H9 (cell line): ENCODE data around the gene CALCOCO1. TPM values are rescaled to one million over a fixed set of nuclear protein-coding genes. Genes with fewer than 3 reads are reported as not detected.

Experiments
- DNase-seq: peaks from one replicate; pipeline ENCODE4 v3.0.0-alpha.2; 2017
- H2AFZ ChIP-seq: one replicate; pipeline ENCODE4 v1.6.1; 2013; ENCODE audit warnings: mild to moderate bottlenecking, low read length, control low read depth, moderate library complexity
- H2AK5ac ChIP-seq: 2 replicates; pipeline ENCODE4 v1.6.1; 2013; ENCODE audit warnings: low read length, control low read depth, mixed read lengths; ENCODE audit not compliant: insufficient read length
- H2BK120ac ChIP-seq: one replicate; pipeline ENCODE4 v1.6.1; 2013; ENCODE audit warnings: low read depth, mild to moderate bottlenecking, low read length, control low read depth, inconsistent platforms; ENCODE audit not compliant: poor library complexity, severe bottlenecking
- H2BK12ac ChIP-seq: 2 replicates; pipeline ENCODE4 v1.6.1; 2013; ENCODE audit warnings: low read length, control low read depth, mixed read lengths, low read depth; ENCODE audit not compliant: insufficient read length
- H2BK15ac ChIP-seq: 2 replicates; pipeline ENCODE4 v1.6.1; 2013; ENCODE audit warnings: low read depth, low read length, control low read depth
- H2BK20ac ChIP-seq: one replicate; pipeline ENCODE4 v1.6.1; 2013; ENCODE audit warnings: low read depth, mild to moderate bottlenecking, low read length, control low read depth, inconsistent platforms; ENCODE audit not compliant: poor library complexity, severe bottlenecking
- H2BK5ac ChIP-seq: 2 replicates; pipeline ENCODE4 v1.6.1; 2013; ENCODE audit warnings: low read length, control low read depth, mixed read lengths; ENCODE audit not compliant: insufficient read length
- H3K14ac ChIP-seq: 2 replicates; pipeline ENCODE4 v1.6.1; 2013; ENCODE audit warnings: low read length, control low read depth; ENCODE audit not compliant: insufficient read depth
- H3K18ac ChIP-seq: 2 replicates; pipeline ENCODE4 v1.6.1; 2013; ENCODE audit warnings: low read depth, mild to moderate bottlenecking, mixed read lengths, low read length, control low read depth; ENCODE audit not compliant: insufficient read length
- H3K23ac ChIP-seq: 2 replicates; pipeline ENCODE4 v1.6.1; 2013; ENCODE audit warnings: low read length, control low read depth, mixed read lengths, low read depth; ENCODE audit not compliant: insufficient read length
- H3K23me2 ChIP-seq: 2 replicates; pipeline ENCODE4 v1.6.1; 2013; ENCODE audit warnings: low read depth, mild to moderate bottlenecking, mixed read lengths, low read length, control low read depth; ENCODE audit not compliant: insufficient read length, poor library complexity, severe bottlenecking
- H3K27ac ChIP-seq: 2 replicates; pipeline ENCODE4 v1.5.1; 2013; ENCODE audit warnings: low read length, control low read depth, mixed read lengths, low read depth; ENCODE audit not compliant: insufficient read length
- H3K27me3 ChIP-seq: 2 replicates; pipeline ENCODE4 v1.6.1; 2013; ENCODE audit warnings: low read length, control low read depth, inconsistent platforms; ENCODE audit not compliant: insufficient read depth
- H3K4ac ChIP-seq: 2 replicates; pipeline ENCODE4 v1.6.1; 2013; ENCODE audit warnings: low read depth, mild to moderate bottlenecking, control low read depth, inconsistent platforms, low read length, moderate library complexity
- H3K4me1 ChIP-seq: 2 replicates; pipeline ENCODE4 v1.6.1; 2013; ENCODE audit warnings: low read length, control low read depth, inconsistent platforms; ENCODE audit not compliant: insufficient read depth
- H3K4me2 ChIP-seq: 2 replicates; pipeline ENCODE4 v1.6.1; 2013; ENCODE audit warnings: low read length, control low read depth, mixed read lengths; ENCODE audit not compliant: insufficient read length, insufficient read depth
- H3K56ac ChIP-seq: 2 replicates; pipeline ENCODE4 v1.6.1; 2013; ENCODE audit warnings: low read depth, mild to moderate bottlenecking, mixed read lengths, low read length, control low read depth; ENCODE audit not compliant: insufficient read length
- H3K79me1 ChIP-seq: 2 replicates; pipeline ENCODE4 v1.6.1; 2013; ENCODE audit warnings: low read depth, mild to moderate bottlenecking, moderate library complexity, low read length, control low read depth, inconsistent platforms; ENCODE audit not compliant: insufficient read depth, poor library complexity, severe bottlenecking
- H3K79me2 ChIP-seq: 2 replicates; pipeline ENCODE4 v1.6.1; 2013; ENCODE audit warnings: low read length, control low read depth, inconsistent platforms; ENCODE audit not compliant: insufficient read depth
- H3K9ac ChIP-seq: 2 replicates; pipeline ENCODE4 v1.6.1; 2013; ENCODE audit warnings: low read length, control low read depth, mixed read lengths; ENCODE audit not compliant: insufficient read length; ENCODE audit errors: extremely low read depth
- H3K9me3 ChIP-seq: one replicate; pipeline ENCODE4 v1.6.1; 2013; ENCODE audit warnings: low read depth, low read length, inconsistent platforms; ENCODE audit not compliant: control insufficient read depth
- H3T11ph ChIP-seq: one replicate; pipeline ENCODE4 v1.6.1; 2013; ENCODE audit warnings: mild to moderate bottlenecking, low read length, control low read depth, inconsistent platforms
- H4K20me1 ChIP-seq: one replicate; pipeline ENCODE4 v1.6.1; 2013; ENCODE audit not compliant: control insufficient read depth, insufficient read length, insufficient read depth
- H4K5ac ChIP-seq: 2 replicates; pipeline ENCODE4 v1.6.1; 2013; ENCODE audit warnings: low read depth, mild to moderate bottlenecking, mixed read lengths, low read length, control low read depth; ENCODE audit not compliant: insufficient read length
- H4K8ac ChIP-seq: replicated peaks from 2 replicates; pipeline ENCODE4 v1.6.1; 2013; ENCODE audit warnings: low read length, control low read depth, mixed read lengths, low read depth; ENCODE audit not compliant: insufficient read length
- H4K91ac ChIP-seq: 2 replicates; pipeline ENCODE4 v1.6.1; 2013; ENCODE audit warnings: low read depth, mild to moderate bottlenecking, moderate library complexity, mixed read lengths, low read length, control low read depth; ENCODE audit not compliant: insufficient read length
- H3K27ac Mint-ChIP-seq, 3 experiments: 2 replicates in 2 of 3; 3 replicates in 1 of 3; pipeline ENCODE4 v1.8.0; 2020 to 2021; ENCODE audit warnings: mixed read lengths in 3 of 3, mild to moderate bottlenecking in 1 of 3, moderate library complexity in 1 of 3
- H3K27me3 Mint-ChIP-seq: 2 replicates; pipeline ENCODE4 v1.8.0; 2021; ENCODE audit warnings: low read depth, mild to moderate bottlenecking, moderate library complexity, mixed read lengths
- H3K36me3 Mint-ChIP-seq, 3 experiments: 2 replicates in 2 of 3; 3 replicates in 1 of 3; pipeline ENCODE4 v1.8.0; 2020 to 2021; ENCODE audit warnings: low read depth in 3 of 3, mixed read lengths in 3 of 3; ENCODE audit not compliant: insufficient read depth in 1 of 3
- H3K4me1 Mint-ChIP-seq, 2 experiments: 2 replicates each; pipeline ENCODE4 v1.8.0; 2020; ENCODE audit warnings: mixed read lengths in 2 of 2
- H3K4me3 Mint-ChIP-seq, 2 experiments: 2 replicates in 1 of 2; 3 replicates in 1 of 2; pipeline ENCODE4 v1.8.0; 2020 to 2021; ENCODE audit warnings: mild to moderate bottlenecking in 2 of 2, mixed read lengths in 2 of 2, moderate library complexity in 1 of 2
- H3K9me3 Mint-ChIP-seq, 2 experiments: 2 replicates in 1 of 2; 3 replicates in 1 of 2; pipeline ENCODE4 v1.8.0; 2020; ENCODE audit warnings: mild to moderate bottlenecking in 2 of 2, mixed read lengths in 2 of 2, moderate library complexity in 1 of 2
- WGBS: extraction: QIAGEN DNeasy Blood & Tissue Kit; methylation state at CpG from one replicate; pipeline ENCODE4 v1.1.7; 2013; ENCODE audit warnings: missing lambda C conversion rate, low lambda C conversion rate, mixed read lengths; ENCODE audit not compliant: insufficient read length; ENCODE audit errors: extremely low coverage; 5-methylcytosine and 5-hydroxymethylcytosine counted together
- total RNA-seq: library from RNA; stranded (reverse); gene quantifications from 2 replicates; pipeline ENCODE4 v1.2.1, GENCODE V29; 2021
- TF ChIP-seq, protein P1 (sequence below): fragments of 200-600 bp; sonication (generic); conservative IDR thresholded peaks from 3 replicates; pipeline ENCODE4 v1.8.0; 2021; ENCODE audit warnings: antibody characterized with exemption, mild to moderate bottlenecking

CALCOCO1 gene
- total RNA-seq, 1 experiment from 2014 or later = 22.3 TPM

DNA sequence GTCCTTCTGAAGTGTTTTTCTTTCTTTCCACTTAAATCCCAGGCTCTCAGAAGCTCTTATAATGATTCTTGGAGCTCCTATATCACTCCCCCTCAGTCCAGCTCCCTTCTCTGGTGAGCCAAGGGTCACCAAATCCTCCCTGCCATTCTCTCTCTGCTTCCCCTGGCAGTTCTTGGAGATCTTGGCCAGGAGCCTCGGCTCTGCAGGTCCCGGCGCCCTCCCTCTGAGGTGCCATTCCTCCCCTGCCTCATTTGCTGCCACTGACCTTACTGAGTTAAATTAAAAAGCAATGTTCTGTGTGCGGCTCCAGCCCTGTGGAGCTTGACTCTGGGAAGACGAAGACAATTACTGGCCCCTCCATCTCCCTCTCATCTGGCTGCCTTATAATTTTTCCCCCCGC is 17.5 kb upstream of the CALCOCO1 start:
- no peak overlapping the region for H4K91ac ChIP-seq
- peaks cover 2% of the 10 kb centered on the region for H4K20me1 ChIP-seq
- H3K4ac ChIP-seq = no peak overlapping the region
- H2AK5ac ChIP-seq = no peak overlapping the region
- no peak overlapping the region for H3K14ac ChIP-seq
- DNase-seq = no peak
- no peak overlapping the region for H3K4me2 ChIP-seq
- H2AFZ ChIP-seq = no peak overlapping the region
- no peak overlapping the region for H3K23ac ChIP-seq
- no peaks in the 10 kb centered on the region for H3K36me3 Mint-ChIP-seq
- H3K4me3 Mint-ChIP-seq = no peak overlapping the region
- no peak overlapping the region for H2BK15ac ChIP-seq
- no peak overlapping the region for H4K8ac ChIP-seq
- H3K23me2 ChIP-seq = peaks cover 3% of the 10 kb centered on the region
- no peak overlapping the region for H2BK20ac ChIP-seq
- TF ChIP-seq, protein P1, sequence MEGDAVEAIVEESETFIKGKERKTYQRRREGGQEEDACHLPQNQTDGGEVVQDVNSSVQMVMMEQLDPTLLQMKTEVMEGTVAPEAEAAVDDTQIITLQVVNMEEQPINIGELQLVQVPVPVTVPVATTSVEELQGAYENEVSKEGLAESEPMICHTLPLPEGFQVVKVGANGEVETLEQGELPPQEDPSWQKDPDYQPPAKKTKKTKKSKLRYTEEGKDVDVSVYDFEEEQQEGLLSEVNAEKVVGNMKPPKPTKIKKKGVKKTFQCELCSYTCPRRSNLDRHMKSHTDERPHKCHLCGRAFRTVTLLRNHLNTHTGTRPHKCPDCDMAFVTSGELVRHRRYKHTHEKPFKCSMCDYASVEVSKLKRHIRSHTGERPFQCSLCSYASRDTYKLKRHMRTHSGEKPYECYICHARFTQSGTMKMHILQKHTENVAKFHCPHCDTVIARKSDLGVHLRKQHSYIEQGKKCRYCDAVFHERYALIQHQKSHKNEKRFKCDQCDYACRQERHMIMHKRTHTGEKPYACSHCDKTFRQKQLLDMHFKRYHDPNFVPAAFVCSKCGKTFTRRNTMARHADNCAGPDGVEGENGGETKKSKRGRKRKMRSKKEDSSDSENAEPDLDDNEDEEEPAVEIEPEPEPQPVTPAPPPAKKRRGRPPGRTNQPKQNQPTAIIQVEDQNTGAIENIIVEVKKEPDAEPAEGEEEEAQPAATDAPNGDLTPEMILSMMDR = no peak
- H3K18ac ChIP-seq = no peak overlapping the region
- no peak overlapping the region for H3K27ac ChIP-seq
- no peak overlapping the region for H2BK12ac ChIP-seq
- WGBS = no CpG with 5 or more reads among the region's 6 CpGs
- no peaks in the 10 kb centered on the region for H3K79me2 ChIP-seq
- no peaks in the 10 kb centered on the region; the same call in none of the 2 replicates for H3K27me3 Mint-ChIP-seq
- H4K5ac ChIP-seq = no peak overlapping the region
- H3K27ac Mint-ChIP-seq = no peak overlapping the region
- H3K27me3 ChIP-seq = peaks cover 37% of the 10 kb centered on the region
- peaks cover 8 to 9% of the 10 kb centered on the region in 2 experiments for H3K4me1 Mint-ChIP-seq
- H2BK5ac ChIP-seq = no peak overlapping the region
- H2BK120ac ChIP-seq = no peak overlapping the region
- H3T11ph ChIP-seq = no peak overlapping the region
- H3K9ac ChIP-seq = no peak overlapping the region
- no peaks in the 10 kb centered on the region; the same call in 1 of the 2 replicates for H3K4me1 ChIP-seq
- no peaks in the 10 kb centered on the region for H3K9me3 ChIP-seq
- H3K9me3 Mint-ChIP-seq = no peaks in the 10 kb centered on the region
- H3K79me1 ChIP-seq = no peaks in the 10 kb centered on the region
- no peak overlapping the region for H3K56ac ChIP-seq
